Measurements from ENCODE around the gene MGAM2.

MGAM2 gene

DNA sequence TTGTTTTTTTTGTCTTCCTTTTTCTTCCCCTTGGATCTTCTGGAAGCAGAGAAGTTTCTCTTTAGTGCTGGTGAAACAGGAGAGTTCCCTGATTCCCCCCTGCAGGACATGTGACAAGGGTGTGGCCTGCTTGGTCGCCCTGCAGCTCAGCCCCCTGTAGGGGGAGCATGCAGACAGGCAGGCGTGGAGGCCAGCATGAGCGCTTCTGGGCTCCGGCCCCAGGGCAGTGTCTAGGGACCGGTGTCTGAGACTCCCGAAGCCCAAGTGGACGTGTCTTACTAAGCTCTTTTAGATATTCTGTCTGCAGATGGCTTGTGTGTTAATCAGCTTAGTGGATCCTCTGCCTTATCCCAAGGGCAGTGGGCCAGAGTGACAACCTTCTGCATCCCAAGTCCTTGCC lies 120.2 kb downstream of the MGAM2 start:
- ChIA-PET POLR2A (ENCODE audit: low non-redundant PET) (no interaction called here), CTCF (no interaction called here)

DNA sequence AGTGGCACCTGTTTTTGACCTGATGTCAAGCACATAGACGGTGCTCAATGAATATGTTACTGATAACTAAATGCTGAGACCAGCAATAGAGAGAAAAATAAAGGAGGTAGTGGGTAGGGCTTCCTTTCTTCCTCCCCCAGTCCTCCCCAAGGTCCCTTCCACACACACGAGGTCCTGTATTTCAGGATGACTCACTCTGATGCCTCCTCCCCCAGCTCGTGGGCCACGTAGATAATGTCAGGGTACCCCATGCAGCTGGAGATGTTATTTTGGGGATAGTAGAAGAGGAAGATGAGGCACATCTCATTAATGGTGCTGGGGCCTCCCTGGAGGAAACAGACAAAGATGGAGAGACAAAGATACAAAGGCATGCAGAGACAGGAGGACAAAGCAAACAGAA lies 129.0 kb downstream of the MGAM2 start:
- no peak for DNase-seq (ENCODE audit: low spot score)
- H3K27ac ChIP-seq: no peak overlapping the region
- TF ChIP-seq, protein P1, sequence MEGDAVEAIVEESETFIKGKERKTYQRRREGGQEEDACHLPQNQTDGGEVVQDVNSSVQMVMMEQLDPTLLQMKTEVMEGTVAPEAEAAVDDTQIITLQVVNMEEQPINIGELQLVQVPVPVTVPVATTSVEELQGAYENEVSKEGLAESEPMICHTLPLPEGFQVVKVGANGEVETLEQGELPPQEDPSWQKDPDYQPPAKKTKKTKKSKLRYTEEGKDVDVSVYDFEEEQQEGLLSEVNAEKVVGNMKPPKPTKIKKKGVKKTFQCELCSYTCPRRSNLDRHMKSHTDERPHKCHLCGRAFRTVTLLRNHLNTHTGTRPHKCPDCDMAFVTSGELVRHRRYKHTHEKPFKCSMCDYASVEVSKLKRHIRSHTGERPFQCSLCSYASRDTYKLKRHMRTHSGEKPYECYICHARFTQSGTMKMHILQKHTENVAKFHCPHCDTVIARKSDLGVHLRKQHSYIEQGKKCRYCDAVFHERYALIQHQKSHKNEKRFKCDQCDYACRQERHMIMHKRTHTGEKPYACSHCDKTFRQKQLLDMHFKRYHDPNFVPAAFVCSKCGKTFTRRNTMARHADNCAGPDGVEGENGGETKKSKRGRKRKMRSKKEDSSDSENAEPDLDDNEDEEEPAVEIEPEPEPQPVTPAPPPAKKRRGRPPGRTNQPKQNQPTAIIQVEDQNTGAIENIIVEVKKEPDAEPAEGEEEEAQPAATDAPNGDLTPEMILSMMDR (conservative IDR thresholded peaks at IDR 0.05; ENCODE audit: low read depth): no peak
- POLR2A ChIA-PET (ENCODE audit: low non-redundant PET): no interaction called here
- CTCF ChIA-PET: no interaction called here

More for the DNA sequence above, 120.2 kb downstream of the MGAM2 start:
- TF ChIP-seq, protein P1 (conservative IDR thresholded peaks at IDR 0.05; ENCODE audit: low read depth): no peak
- no peak overlapping the region for H3K27ac ChIP-seq
- DNase-seq (ENCODE audit: low spot score): no peak

DNA sequence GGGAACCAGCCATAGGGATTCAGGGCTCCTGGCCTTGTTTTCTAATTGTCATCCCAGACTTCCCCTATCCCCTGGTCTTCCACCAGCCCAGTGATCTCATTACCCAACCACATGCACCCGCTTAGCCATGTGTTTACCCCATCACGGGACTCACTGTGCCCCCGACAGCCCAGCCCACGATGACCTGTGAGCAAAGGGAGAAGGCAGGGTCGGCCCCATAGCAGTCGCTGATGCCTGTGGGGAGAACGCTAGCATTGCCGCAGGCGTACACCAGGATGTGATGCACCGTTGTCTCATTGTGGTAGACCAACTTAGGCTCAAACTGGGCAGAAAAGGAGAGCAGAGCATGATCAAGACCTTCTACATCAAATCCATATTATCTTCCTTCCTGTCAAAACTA lies 132.3 kb downstream of the MGAM2 start:
- H3K27ac ChIP-seq: no peak overlapping the region
- no peak for DNase-seq (ENCODE audit: low spot score)
- TF ChIP-seq, protein P1 (conservative IDR thresholded peaks at IDR 0.05; ENCODE audit: low read depth): no peak
- CTCF ChIA-PET: no interaction called here
- POLR2A ChIA-PET (ENCODE audit: low non-redundant PET): no interaction called here

DNA sequence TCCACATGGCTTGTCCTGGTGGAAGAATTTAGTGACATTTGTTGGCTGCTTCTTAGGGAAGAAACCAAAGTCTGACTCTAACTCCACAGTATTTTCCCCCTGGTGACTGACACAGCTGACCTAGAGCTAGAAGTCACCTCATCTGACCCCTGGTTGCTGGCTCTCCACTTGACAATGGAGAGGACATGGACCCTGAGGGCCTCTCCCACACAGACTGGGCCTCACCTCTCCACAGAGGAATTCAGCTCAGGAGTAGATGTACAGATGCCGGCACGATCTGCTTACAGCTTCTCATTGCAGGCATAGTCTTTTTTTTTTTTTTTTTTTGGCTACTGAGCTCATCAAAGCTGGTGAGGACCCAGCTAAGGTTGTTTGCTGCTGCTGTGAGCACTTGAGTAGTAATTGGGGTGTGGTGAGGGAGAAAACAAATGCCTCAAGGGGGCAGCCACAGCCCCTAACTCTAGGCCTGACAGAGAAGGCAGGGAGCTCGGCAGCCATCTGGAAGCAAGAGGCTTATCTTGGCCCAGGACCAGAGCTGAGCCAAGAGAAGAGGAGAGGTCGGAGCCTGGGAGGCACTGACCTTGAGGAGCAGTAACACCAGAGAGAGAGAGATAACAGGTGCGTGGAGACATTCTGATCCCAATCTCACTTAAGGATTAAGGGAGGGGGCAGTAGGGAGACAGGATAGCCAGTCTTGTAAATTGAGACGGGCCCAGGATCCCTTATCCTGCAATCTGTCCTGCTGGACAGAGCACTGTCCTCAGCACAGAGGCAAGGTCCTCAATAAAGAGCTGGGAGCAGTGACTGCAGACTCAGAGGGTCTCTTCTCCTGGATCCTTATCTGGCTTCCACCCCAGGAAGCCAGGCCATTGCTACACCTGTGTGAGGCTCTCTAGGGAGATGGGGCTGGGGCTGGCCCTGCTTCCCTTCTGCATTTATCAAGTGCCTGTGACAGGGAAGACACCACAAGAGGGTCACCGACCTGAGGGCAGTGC lies 136.9 kb downstream of the MGAM2 start:
- no peak for DNase-seq (ENCODE audit: low spot score)
- POLR2A ChIA-PET (ENCODE audit: low non-redundant PET): no interaction called here
- no peak overlapping the region for H3K27ac ChIP-seq
- CTCF ChIA-PET: no interaction called here
- TF ChIP-seq, protein P1 (conservative IDR thresholded peaks at IDR 0.05; ENCODE audit: low read depth): no peak

DNA sequence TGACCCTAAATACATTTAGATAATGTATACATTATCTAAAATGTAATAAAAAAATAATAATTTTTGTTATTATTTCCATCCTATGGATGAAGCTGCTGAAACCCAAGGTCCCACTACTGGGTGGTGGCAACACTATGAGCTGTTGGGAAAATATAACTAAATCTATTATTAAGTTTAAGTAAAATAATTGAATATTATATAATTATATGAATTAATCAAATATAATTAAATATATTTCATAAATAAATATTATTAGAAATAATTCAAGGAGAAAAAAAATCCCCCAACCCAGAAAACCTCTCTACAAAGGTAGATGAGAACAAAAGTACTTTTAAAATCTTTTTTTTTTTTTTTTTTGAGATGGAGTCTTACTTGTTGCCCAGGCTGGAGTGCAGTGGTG lies 138.4 kb downstream of the MGAM2 start:
- DNase-seq (ENCODE audit: low spot score): no peak
- no peak overlapping the region for H3K27ac ChIP-seq
- ChIA-PET POLR2A (ENCODE audit: low non-redundant PET) (no interaction called here), CTCF (no interaction called here)
- TF ChIP-seq, protein P1 (conservative IDR thresholded peaks at IDR 0.05; ENCODE audit: low read depth): no peak

DNA sequence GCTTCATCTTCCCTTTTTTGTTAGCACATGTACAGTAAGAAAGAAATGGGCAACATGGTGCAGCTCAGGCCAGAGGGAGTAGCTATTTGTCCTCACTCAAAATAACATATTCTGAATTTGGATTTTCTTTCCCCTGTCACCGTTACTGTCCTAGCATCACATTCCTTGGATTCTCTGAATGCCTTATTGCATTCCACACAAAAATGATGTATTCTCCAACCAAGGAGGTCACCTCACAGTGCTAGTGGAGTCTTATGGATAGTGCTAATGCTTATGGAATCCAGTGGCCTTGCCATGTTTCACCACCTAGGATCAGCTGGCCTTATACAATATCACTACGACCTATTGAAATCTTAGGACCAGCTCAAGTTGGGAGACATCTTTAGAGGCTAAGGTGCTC lies 139.2 kb downstream of the MGAM2 start:
- no peak for DNase-seq (ENCODE audit: low spot score)
- H3K27ac ChIP-seq: no peak overlapping the region
- TF ChIP-seq, protein P1 (conservative IDR thresholded peaks at IDR 0.05; ENCODE audit: low read depth): no peak
- POLR2A ChIA-PET (ENCODE audit: low non-redundant PET): no interaction called here
- CTCF ChIA-PET: no interaction called here

All from RWPE1 (cell line).